HG03139 (cell line): ENCODE results near the gene ABHD5.

Source experiments
- ATAC-seq: cut with Tn5 transposase; IDR thresholded peaks from one replicate; pipeline ENCODE4 v1.9.1; 2021; ENCODE audit not compliant: unreplicated experiment

The ABHD5 gene

DNA sequence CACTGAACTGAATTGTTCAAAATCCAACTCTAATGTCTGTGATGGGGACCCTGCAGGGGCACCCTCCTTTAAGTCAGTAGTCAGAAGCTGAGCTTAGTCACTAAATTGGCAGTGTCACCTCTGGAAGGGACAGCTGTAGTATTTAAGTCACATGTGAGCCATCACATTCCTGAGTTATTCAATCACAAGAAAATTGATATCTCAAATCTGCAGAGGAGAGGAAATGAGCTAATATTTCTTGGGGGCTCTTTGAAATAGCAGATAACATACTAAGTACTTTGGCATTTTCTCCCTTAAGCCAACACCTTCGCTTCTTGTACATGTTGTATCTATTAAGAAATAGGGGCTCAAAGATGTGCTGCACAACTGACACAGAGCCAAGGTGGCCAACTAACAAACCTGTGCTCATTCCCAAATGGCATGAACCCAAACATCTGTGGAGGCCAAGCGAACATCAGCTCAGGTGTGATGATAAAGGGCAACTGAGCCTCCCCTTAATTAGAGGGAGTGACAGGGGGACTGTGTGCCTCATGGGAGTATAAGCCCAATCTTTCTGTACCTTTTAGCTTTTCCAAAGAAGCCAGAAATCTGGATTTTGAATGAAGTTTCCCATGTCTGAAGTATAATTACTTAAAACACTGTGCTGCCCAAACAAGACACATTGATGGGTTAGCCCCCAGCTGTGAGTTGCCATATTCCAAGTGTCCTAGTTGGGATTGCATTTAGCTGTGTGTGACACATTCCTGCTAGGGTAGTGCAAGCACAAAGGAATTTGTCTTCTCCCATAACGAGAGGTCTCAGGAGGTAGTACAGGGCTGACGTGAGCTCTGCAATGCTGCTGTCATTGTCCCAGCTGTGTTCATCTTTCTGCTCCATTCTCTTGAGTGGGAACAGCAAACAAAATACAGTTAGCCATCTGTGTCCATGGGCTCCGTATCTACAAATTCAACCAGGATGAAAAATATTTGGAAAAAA is 63.3 kb downstream of the ABHD5 start:
- no peak for ATAC-seq

DNA sequence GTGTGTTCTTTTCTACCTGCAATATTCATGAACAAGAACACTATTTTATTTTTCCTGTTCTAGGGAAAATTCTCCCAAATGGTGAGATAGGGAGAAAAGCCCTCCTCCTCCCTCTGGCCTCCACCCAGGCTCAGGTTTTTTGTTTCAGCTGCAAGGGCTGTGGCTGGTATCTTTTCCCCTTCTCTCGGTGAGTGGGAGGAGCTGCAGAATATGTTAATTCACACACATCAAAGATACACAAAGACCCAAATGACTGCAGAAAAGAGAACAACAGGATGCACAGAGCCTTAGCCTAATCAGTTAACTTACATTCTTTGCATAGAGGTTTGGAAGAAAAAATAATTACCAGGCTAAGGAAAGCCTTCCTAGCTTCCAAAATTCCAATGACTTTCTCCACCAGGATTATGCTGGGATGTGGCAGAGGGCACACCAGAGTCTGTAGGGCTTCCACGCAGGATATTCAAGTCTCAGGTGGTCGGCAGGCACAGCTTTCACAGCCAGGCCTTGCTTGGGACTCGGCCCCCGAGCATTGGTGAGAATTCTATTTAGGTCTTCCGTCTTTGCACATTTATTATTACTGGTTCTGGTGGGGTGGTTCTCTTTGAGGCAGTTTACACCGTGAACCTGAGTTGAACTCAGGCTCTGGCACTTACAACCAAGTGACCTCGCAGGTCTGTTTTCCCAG is 64.9 kb downstream of the ABHD5 start:
- no peak for ATAC-seq

DNA sequence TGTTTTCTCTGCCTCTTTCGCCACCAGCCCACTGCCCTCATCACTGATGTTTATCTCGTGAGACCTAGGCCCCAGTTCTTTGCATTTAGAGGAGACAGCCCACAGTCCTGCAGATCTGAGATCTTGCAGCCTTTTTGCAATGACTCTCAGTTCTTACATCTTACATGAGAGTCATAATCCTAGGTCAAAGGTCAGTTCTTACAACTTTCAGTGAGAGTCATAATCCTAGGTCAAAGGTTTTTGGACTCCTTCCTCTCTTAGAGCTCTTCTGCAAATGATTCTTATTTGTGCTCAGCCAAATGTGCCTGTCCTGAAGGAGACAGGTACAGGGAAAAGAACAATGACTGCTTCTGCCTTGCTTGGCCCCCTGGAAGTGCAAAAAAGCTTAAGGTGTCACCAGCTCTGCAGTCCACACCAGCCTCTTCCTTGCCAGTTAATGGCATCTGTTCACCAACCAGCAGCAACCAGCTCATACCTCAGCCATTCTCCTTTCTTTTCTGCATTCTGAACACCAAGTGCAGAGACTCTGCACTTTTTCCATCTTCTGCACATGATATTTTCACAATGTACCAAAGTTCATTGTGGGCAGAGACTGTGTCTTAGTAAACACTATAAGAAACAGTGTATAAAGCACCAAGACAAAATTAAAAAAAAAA is 67.1 kb downstream of the ABHD5 start:
- ATAC-seq: no peak

GRCh38 chr3:43758592-43759225 is 68.0 kb downstream of the ABHD5 start:
- no peak for ATAC-seq

DNA sequence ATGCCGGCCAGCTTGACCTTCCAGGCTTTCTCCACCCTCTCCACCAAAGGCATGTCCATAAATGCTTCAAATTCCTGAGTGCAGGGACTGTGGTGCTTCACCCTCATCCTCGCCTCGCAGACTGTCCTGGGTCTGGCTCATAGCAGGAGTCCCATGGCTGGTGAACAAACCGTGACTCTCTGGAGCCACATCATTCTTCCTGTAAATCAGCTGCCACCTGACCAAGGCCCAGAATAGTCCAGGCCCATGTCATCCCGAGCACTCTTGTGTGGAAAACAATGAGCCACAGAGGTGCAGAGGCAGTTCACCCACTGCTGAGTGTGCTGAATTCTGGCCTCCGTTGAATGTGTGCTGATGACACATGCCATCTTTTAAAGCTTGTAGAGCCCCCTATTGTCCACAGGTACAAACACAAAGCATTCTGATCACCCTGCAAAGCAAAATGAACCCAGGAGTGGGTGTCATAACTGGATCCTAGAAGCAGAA is 68.6 kb downstream of the ABHD5 start:
- ATAC-seq: no peak

DNA sequence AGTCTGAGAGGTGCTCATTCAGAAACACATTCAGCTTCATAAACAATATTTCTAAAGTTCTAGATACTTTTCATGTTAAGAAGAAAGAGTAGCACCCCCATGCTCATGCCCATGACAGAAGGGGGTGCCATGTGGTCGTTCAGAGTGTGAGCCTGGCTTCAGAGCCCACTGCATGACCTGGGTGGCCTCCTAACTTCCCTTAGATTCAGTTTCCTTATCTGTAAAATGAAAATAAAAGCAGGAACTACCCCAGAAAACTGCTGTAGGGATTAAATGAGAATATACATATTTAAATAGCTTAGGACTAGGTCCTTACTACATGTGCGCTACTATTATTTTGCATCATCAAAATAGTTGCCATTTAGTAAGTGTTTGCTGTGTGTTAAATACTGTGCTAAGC is 69.2 kb downstream of the ABHD5 start:
- no peak for ATAC-seq

DNA sequence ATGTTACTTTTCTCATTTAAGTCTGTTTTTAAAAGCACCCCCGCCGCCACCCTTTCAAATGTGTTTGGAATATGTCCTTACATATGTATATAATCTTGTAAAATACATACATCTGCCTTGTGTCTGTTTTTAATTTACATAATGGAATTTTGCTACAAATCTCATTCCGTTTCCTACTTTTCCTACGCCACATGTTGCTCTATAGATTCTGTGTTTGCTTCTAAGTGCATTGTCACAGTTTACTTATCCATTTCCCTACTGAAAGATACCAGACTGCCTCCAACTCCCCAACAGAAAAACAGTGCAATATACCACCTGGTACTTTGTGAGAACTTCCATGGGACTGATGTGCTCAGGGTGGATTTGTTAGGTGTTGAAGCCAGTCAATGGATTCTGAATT is 70.2 kb downstream of the ABHD5 start:
- ATAC-seq: no peak

- no peak for ATAC-seq
Measured at GRCh38 chr3:43762451-43762850, 71.7 kb downstream of the ABHD5 start.

DNA sequence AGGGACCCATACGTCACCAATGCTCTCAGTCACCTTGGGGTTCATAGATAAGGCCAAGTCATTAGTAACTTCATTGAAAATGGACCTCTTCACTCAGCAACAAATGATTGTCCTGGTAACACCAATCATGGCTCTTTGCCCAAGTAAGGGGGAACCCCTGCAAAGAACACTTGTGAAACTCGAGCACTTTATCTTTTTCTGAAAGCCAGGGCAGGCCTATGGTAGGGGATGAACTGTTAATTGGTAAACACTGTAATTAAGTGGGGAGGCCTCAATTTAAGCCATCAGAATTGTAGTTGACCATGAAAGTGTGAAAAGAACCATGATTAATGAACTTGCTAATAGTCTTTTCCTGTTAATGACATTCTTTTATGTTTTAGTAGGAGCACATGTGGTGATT is 73.3 kb downstream of the ABHD5 start:
- ATAC-seq: no peak

GRCh38 chr3:43764471-43764870 is 73.7 kb downstream of the ABHD5 start:
- ATAC-seq: no peak

GRCh38 chr3:43765521-43765971 is 74.8 kb downstream of the ABHD5 start:
- no peak for ATAC-seq

DNA sequence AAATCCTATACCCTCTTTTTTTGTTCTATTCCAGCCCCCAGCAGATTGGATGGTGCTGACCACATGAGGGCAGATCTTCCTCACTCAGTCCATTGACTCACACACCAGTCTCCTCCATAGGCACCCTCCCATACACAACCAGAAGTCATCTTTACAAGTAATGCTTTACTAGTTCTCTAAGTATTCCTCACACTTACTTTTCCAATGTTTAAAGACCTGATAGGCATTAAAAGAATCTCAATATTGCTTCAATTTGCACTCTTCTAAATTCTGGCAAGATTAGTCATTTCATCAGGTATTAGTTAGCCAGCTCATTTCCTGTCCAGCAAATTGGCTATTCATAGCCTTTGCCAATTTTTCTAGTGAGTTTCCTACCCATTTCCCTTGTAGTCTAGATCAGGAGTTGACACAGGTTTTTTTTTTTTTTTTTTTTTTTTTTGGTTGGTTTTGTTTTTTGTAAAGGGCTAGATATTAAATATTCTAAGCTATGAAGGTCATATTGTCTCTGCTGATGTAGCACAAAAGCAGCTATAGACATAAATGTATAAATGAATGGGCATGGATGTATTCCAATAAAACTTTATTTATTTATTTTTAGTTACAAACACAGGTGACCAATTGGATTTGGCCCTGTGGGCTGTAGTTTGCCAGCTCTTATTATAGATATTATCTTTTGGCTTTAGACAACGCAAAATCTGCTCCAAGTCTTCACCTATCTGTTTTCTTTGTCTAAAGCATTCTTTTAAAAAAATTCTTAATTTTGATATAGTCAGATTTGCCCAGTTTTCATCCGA is 76.1 kb downstream of the ABHD5 start:
- ATAC-seq: no peak

- ATAC-seq: no peak
Measured at GRCh38 chr3:43768381-43768973, 77.7 kb downstream of the ABHD5 start.

- no peak for ATAC-seq
Measured at GRCh38 chr3:43769097-43769884, 78.6 kb downstream of the ABHD5 start.

- ATAC-seq: no peak
Measured at GRCh38 chr3:43769885-43770425, 79.2 kb downstream of the ABHD5 start.

DNA sequence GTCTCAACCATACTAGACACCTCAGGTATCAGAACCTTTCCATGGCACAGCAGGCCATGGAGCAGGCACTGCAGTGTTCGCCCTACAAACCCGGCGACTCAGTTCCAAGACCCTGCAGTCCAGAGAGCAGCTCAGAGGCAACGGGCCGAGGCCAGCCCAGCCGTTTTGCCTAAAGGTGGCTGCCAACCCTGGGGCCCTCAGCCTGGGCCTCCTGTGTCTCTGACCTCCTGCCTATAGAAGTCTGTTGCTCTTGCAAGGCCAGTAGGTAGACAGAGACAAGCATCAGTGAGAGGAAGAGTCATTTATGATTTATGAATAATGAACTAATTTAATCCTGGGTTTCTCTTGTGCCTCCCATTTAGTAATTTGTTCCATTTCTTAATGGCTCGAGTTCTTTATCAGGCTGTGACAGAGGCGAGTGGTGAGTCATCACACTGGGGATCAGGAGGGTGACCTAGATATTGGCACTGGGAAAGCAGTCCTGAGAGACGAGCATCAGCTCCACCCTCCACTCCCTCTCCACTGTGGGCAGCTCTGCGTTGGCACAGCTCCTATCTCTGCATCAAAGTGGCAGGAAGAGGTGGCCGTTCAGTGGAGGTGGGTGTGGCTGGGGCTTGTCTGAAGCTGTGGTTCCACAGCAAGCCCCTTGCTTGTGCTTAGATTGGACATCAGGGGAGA is 79.8 kb downstream of the ABHD5 start:
- no peak for ATAC-seq

DNA sequence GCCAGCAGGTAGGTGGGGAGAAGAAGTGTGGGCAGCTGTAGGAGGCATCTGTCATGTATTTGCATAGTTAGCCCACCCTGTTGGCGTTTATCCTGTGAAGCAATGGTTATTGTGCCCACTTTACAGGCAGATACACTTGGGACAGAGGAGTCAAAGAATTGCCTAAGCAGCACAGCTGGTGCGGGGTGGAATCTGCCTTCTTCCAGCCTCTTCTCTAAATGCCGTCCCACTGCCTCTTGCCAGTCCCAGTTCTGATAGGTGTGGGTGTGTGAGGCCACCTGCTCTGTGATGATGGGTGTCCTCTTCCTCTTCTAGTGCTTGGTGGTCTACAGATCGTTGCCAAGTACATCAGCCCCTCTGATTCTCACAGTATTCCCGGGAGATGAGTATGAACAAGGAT is 80.9 kb downstream of the ABHD5 start:
- no peak for ATAC-seq
